Activated CD4-positive, alpha-beta memory T cell treated with anti-CD3 and anti-CD28 coated beads for 36 hours (primary cell): Measurements from ENCODE around the gene KCNT2. TPM values are rescaled to one million over a fixed set of nuclear protein-coding genes. Genes with fewer than 3 reads are reported as not detected.

Experiments
- CTCF ChIA-PET: fragments of 350-600 bp; sonication (Branson Sonifier 250); formaldehyde crosslinking; loops from one replicate; lab custom pipeline; 2021; ENCODE audit warnings: antibody characterized with exemption, inconsistent platforms; lab: Charles Lee
- POLR2A ChIA-PET: fragments of 350-600 bp; sonication (Branson Sonifier 250); formaldehyde crosslinking; loops from one replicate; lab custom pipeline; 2021; ENCODE audit warnings: antibody characterized with exemption; lab: Charles Lee
- DNase-seq: peaks from one replicate; pipeline ENCODE4 v3.0.0-alpha.2; 2020
- H3K27ac Mint-ChIP-seq: one replicate; pipeline ENCODE4 v1.8.0; 2021; ENCODE audit warnings: mixed read lengths
- H3K27me3 Mint-ChIP-seq: one replicate; pipeline ENCODE4 v1.8.0; 2021; ENCODE audit warnings: mixed read lengths
- H3K36me3 Mint-ChIP-seq: one replicate; pipeline ENCODE4 v1.8.0; 2021; ENCODE audit warnings: mixed read lengths
- H3K4me1 Mint-ChIP-seq: one replicate; pipeline ENCODE4 v1.8.0; 2021; ENCODE audit warnings: low read depth, mixed read lengths
- H3K4me3 Mint-ChIP-seq: one replicate; pipeline ENCODE4 v1.8.0; 2021; ENCODE audit warnings: mild to moderate bottlenecking, mixed read lengths
- H3K9me3 Mint-ChIP-seq: one replicate; pipeline ENCODE4 v1.8.0; 2021; ENCODE audit warnings: mixed read lengths
- intact Hi-C: fragments of 100-400 bp; cut with micrococcal nuclease; formaldehyde crosslinking; loops from one replicate; pipeline ENCODE4 v1.15.1; 2023
- total RNA-seq, 2 experiments: library from RNA; stranded (reverse); gene quantifications; one replicate each; pipeline ENCODE4 v1.2.3, GENCODE V29; 2021

KCNT2 gene
- total RNA-seq, 2 experiments from 2014 or later = not detected

DNA sequence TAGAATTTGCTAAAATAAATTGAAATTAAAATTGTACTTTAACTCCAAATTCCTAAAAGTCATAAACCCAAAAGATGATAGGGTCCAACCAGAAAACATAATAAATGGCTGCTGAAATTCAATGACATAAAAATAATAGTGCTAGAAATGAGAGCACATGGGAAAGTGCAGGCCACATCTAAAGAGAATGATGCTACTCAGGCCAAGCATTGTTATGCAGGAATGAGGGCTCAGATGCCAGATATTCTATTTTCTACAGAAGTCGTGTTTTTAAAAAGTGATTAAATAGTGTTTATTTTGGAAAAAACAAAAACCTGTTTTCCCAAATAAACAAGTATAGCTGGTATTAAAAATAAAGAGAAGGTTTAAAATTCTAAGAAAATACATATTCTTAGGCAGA lies 234.4 kb downstream of the KCNT2 start:
- H3K27ac Mint-ChIP-seq = no peak overlapping the region
- no peaks in the 10 kb centered on the region for H3K4me1 Mint-ChIP-seq
- no peaks in the 10 kb centered on the region for H3K9me3 Mint-ChIP-seq
- POLR2A ChIA-PET = no interaction called here
- CTCF ChIA-PET = no interaction called here
- no peak overlapping the region for H3K4me3 Mint-ChIP-seq
- no peaks in the 10 kb centered on the region for H3K27me3 Mint-ChIP-seq
- no peak for DNase-seq
- no peaks in the 10 kb centered on the region for H3K36me3 Mint-ChIP-seq
- intact Hi-C loops = no loop called here

DNA sequence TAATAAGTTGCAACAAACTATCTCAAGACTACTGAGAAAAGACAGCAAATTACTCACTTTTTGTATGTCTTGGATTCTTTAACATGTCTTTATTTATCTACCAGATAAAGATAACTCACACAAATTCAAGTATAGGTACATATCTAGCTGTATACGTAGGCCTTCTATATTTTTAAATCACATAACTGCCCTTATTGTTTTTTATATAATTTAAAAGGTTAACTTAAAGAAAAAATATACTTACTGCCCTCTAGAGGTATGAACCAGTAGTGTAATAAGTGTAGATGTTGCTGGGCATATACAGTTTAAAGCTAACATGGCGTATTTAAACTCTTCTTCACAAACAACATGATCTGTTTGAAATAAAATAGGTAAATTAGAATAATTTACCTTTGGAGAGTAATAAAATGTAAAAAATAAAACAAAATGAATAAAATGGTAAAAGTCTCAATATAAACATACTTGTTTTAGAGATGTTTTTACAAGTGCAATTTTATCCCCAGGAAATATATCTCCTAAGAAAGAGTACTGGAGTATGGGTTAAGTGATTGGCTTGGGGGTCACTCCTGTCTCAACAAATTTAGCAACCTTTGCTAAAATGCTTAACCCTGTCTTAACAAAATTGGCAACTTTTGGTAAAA lies 235.2 kb downstream of the KCNT2 start:
- CTCF ChIA-PET = interaction anchor here (1.0 to 1.3 kb wide), 3 partner anchors 9 to 18 kb away, joined by 3 to 4 read pairs (median 3); no protein-coding TSS in a partner anchor
- H3K4me3 Mint-ChIP-seq = no peak overlapping the region
- intact Hi-C loops = loop anchor here (1.0 kb wide), 1 partner anchor 225 kb away; no protein-coding TSS in a partner anchor
- no peaks in the 10 kb centered on the region for H3K36me3 Mint-ChIP-seq
- no peaks in the 10 kb centered on the region for H3K4me1 Mint-ChIP-seq
- POLR2A ChIA-PET = no interaction called here
- DNase-seq = no peak
- no peaks in the 10 kb centered on the region for H3K9me3 Mint-ChIP-seq
- H3K27me3 Mint-ChIP-seq = no peaks in the 10 kb centered on the region
- H3K27ac Mint-ChIP-seq = no peak overlapping the region

DNA sequence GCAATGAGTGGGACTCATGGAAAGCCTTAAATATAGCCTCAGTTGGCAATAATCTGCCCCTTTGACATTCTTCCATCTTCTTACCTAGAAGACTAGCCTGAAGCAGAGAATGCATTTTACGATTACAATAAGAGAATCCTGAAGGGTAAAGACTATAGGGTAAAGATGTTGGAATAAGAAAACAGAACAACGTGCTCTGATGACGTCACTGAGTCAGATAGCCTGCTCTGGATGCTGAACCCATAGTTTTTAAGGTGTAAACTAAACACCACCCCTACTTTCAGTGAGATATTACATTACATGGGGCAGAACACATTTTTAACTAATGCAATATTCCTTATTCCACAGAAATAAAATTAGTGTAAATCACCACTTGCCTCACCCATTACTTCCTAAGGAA lies 240.4 kb downstream of the KCNT2 start:
- Mint-ChIP-seq H3K9me3 (no peaks in the 10 kb centered on the region), H3K36me3 (no peaks in the 10 kb centered on the region), H3K27ac (no peak overlapping the region), H3K4me1 (no peaks in the 10 kb centered on the region), H3K4me3 (no peak overlapping the region), H3K27me3 (no peaks in the 10 kb centered on the region)
- intact Hi-C loops = no loop called here
- DNase-seq = no peak
- CTCF ChIA-PET = no interaction called here
- POLR2A ChIA-PET = no interaction called here

DNA sequence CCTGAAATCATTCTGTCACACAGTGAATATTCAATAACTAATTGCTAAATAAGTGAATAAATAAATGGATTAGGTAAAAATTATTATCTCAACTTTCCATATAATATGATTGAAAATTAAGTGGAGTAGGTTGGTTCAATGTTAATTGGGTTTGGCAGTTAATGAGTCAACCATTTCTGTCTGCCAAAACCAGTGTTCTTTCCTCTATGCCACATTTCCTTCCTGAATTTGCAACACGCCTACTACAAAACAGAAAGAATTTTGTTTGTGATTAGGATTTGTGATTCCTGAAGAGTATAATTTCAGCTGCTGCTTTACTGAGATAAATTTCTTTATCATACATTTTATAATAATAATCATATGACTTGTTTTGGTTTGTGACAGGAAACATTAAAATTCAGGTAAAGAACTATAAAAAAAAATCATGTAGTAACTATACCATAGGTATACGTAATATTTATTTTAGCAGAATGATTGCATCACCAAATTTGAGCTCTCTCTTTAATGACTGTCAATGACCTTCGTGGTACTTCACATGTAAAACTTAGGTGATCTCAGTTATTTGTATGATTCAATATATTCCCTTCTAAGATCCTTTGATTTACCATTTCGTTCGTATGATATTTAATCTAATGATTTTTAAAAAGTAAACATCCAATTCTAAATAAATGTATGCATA lies 241.3 kb downstream of the KCNT2 start:
- Mint-ChIP-seq H3K4me1 (no peaks in the 10 kb centered on the region), H3K4me3 (no peak overlapping the region), H3K9me3 (no peaks in the 10 kb centered on the region), H3K36me3 (no peaks in the 10 kb centered on the region), H3K27ac (no peak overlapping the region), H3K27me3 (no peaks in the 10 kb centered on the region)
- POLR2A ChIA-PET = no interaction called here
- intact Hi-C loops = no loop called here
- no peak for DNase-seq
- CTCF ChIA-PET = no interaction called here

DNA sequence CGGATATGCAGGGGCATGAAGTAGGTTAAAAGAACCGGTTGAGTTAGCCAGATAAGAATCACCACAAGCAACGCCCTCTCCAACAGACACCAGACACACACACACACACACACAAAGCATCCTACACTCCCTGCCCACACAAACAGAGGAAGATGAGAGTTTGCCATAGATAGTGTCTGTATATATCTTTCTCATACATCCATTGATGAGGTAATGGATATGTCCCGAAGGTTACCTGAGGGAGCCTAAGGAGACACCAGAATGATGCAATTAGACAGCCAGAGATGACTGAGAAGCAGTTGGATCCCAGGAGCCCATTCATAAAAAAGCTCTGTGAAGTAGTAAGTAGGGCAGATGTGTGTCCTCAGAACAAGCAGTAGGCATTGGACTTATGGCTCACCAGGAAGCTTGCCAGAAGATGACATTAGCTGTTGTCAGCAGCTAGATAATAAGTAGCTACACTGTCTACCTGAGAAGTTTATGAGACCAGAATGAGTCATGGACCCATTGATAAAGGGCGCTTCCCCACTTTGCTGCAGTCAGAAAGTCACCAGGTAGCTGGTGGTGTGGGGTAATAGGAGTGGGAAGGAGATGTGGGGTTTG lies 247.0 kb downstream of the KCNT2 start:
- Mint-ChIP-seq H3K27ac (no peak overlapping the region), H3K4me3 (no peak overlapping the region), H3K9me3 (no peaks in the 10 kb centered on the region), H3K36me3 (no peaks in the 10 kb centered on the region), H3K27me3 (no peaks in the 10 kb centered on the region), H3K4me1 (no peaks in the 10 kb centered on the region)
- ChIA-PET POLR2A (no interaction called here), CTCF (interaction anchor here (1.1 kb wide), 1 partner anchor 12 kb away, joined by 3 read pairs; no protein-coding TSS in a partner anchor)
- intact Hi-C loops = no loop called here
- DNase-seq = no peak

DNA sequence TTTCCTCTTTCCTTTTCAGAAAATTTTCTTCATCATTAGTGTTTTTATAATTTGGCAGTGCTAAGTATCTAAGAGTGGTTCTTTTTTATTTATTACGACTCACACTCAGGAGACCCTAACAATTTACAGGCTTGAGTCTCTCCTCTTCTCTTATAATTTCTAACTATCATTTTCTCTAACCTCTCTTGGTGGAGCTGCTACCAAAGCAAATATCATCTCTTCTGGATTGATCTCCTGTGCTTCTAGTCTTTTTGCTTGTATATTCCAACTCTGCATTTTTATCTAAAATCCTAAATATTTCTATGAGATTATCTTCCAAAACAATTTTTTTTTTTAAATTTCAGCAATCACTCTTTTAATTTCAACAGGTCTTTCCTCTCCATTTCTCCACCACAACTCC lies 250.3 kb downstream of the KCNT2 start:
- CTCF ChIA-PET = no interaction called here
- no peaks in the 10 kb centered on the region for H3K36me3 Mint-ChIP-seq
- H3K27ac Mint-ChIP-seq = no peak overlapping the region
- no peaks in the 10 kb centered on the region for H3K4me1 Mint-ChIP-seq
- DNase-seq = no peak
- no peak overlapping the region for H3K4me3 Mint-ChIP-seq
- intact Hi-C loops = no loop called here
- H3K9me3 Mint-ChIP-seq = no peaks in the 10 kb centered on the region
- H3K27me3 Mint-ChIP-seq = no peaks in the 10 kb centered on the region
- POLR2A ChIA-PET = no interaction called here

DNA sequence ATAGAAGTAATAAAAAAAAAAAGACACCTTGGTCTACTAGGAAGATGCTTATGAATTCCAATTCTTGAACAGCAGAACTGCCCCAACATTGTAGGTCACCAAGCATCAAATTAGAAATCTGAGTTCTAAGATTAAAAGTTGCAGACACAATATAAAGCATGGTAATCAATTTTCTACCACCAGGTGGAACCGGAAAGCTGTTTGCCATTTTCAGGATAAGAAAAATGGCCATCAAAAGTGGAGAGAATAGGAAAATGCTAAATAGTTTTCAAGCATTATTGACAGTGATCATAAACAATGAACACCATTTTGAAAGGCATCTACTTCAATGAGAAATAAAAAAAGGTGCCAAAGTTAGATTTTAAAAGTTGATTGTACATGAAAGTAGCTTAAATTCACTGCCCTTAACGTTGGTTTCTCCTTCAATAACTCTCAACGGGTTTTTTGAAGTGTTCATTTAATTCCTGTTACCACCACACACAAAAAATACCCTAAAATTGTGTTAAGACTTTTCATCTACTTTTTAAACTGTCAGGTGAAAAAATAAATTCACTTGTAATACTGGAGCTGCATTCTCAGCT lies 252.9 kb downstream of the KCNT2 start:
- H3K4me1 Mint-ChIP-seq = no peaks in the 10 kb centered on the region
- no peaks in the 10 kb centered on the region for H3K36me3 Mint-ChIP-seq
- no peaks in the 10 kb centered on the region for H3K27me3 Mint-ChIP-seq
- ChIA-PET CTCF (interaction anchor here (0.8 kb wide), 1 partner anchor 18 kb away, joined by 3 read pairs; no protein-coding TSS in a partner anchor), POLR2A (no interaction called here)
- no peaks in the 10 kb centered on the region for H3K9me3 Mint-ChIP-seq
- H3K27ac Mint-ChIP-seq = no peak overlapping the region
- intact Hi-C loops = loop anchor here (1.0 kb wide), 1 partner anchor 306 kb away; no protein-coding TSS in a partner anchor
- H3K4me3 Mint-ChIP-seq = no peak overlapping the region
- no peak for DNase-seq

DNA sequence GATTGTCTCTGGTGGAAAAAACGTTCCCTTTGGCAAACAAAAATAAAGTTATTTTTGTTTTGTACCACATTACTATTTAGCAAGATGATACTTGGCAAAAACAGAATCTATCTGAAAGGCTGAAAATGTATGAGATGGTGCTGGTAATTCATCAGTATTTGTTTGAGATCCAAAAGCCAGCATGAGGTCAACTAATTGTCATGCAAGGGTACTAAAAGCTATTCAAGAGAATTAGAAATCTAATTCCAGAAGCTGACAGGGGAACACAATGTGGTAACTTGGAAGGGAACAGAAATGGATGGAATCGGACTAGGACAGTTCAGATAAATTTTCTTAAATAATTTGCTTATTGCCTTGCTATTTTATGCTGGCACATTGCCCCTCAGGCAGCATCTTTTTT lies 263.8 kb downstream of the KCNT2 start:
- DNase-seq = no peak
- ChIA-PET POLR2A (no interaction called here), CTCF (no interaction called here)
- intact Hi-C loops = no loop called here
- Mint-ChIP-seq H3K36me3 (no peaks in the 10 kb centered on the region), H3K27me3 (no peaks in the 10 kb centered on the region), H3K9me3 (no peaks in the 10 kb centered on the region), H3K27ac (no peak overlapping the region), H3K4me3 (no peak overlapping the region), H3K4me1 (no peaks in the 10 kb centered on the region)

DNA sequence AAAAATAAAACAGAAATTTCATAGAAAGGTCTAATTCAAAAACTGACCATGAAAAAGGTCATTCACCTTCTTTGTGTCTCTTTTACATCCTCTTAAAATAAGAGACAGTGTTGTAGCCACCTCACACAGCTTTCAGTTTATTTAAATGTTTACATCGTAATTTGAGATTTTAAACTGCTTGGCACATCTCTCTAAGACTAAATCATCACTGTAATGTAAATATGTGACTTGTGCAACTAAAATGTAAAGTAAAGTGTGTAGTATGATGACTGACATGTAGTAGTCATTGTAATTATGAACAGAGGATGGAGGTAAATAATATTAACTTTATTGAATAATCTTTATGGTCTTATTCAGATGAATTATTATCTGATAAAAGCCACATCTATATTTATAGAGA lies 283.9 kb downstream of the KCNT2 start:
- H3K4me3 Mint-ChIP-seq = no peak overlapping the region
- no peaks in the 10 kb centered on the region for H3K9me3 Mint-ChIP-seq
- ChIA-PET POLR2A (no interaction called here), CTCF (no interaction called here)
- H3K27ac Mint-ChIP-seq = no peak overlapping the region
- H3K4me1 Mint-ChIP-seq = no peaks in the 10 kb centered on the region
- no peak for DNase-seq
- H3K27me3 Mint-ChIP-seq = no peaks in the 10 kb centered on the region
- intact Hi-C loops = no loop called here
- H3K36me3 Mint-ChIP-seq = no peaks in the 10 kb centered on the region

DNA sequence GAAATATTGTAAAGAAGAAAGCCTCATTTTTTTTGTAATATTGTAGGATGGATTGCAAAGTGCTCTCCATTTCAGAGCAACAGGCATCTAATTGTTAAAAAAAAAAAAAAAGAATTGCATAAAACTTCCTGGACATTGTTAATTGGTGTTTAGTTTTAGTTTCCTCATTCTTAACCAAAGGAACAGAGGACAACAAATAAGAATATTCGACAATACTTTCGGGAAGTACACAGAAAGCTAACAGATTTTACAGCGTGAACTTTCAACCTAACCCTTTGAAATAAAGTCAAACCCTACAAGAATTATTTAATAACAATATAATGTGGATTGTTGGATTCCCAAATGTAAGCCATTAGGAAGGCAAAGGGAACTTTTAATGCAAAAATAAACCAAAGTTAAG lies 284.4 kb downstream of the KCNT2 start:
- no peak for DNase-seq
- ChIA-PET POLR2A (no interaction called here), CTCF (no interaction called here)
- intact Hi-C loops = no loop called here
- H3K9me3 Mint-ChIP-seq = no peaks in the 10 kb centered on the region
- no peaks in the 10 kb centered on the region for H3K36me3 Mint-ChIP-seq
- H3K27ac Mint-ChIP-seq = no peak overlapping the region
- H3K27me3 Mint-ChIP-seq = no peaks in the 10 kb centered on the region
- H3K4me1 Mint-ChIP-seq = no peaks in the 10 kb centered on the region
- H3K4me3 Mint-ChIP-seq = no peak overlapping the region

DNA sequence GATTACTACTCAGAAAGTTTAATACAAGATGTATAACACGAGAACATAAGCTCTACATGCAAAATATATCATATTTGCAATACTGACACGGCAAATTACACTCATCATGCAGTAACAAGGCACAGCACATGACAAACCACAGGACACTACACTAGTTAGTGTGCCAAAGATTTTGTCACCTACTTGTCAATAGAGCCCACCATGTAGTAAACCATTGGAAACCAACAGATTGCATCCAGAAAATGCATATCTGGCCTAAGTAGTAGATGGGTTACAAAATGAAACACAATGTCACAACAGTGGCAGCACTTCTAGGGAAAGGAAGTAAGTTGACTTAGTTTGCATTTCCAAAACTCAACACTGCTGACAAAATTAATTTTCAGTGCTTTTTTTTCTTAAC lies 288.9 kb downstream of the KCNT2 start:
- intact Hi-C loops = no loop called here

More for the DNA sequence above, 288.9 kb downstream of the KCNT2 start:
- Mint-ChIP-seq H3K4me3 (no peak overlapping the region), H3K27ac (no peak overlapping the region), H3K27me3 (no peaks in the 10 kb centered on the region), H3K4me1 (no peaks in the 10 kb centered on the region), H3K36me3 (no peaks in the 10 kb centered on the region), H3K9me3 (no peaks in the 10 kb centered on the region)
- no peak for DNase-seq
- ChIA-PET CTCF (no interaction called here), POLR2A (no interaction called here)
